HepG2 (cell line): Measurements from ENCODE around the gene CPA5. TPM values are rescaled to one million over a fixed set of nuclear protein-coding genes. Genes with fewer than 3 reads are reported as not detected.

Experiments used
- ATAC-seq: fragments of 200-7000 bp; cut with Tn5 transposase; 3 replicates; pipeline ENCODE4 v1.9.1; 2020; ENCODE audit warnings: mild to moderate bottlenecking, moderate library complexity
- BruUV-seq: library from RNA; stranded (reverse); fragments of 400-500 nt; replicated peaks from 2 replicates; lab custom pipeline; 2021; lab: Mats Ljungman, UMichigan
- CTCF ChIA-PET: fragments of 300-600 bp; formaldehyde crosslinking; extraction: SDS; loops from one replicate; lab custom pipeline; 2021; ENCODE audit warnings: low total read pairs, inconsistent platforms, low intra/inter-chr PET ratio; lab: Yijun Ruan, JAX
- POLR2A ChIA-PET: fragments of 350-600 bp; sonication (Branson Sonifier 250); formaldehyde crosslinking; loops from one replicate; lab custom pipeline; 2020; ENCODE audit warnings: antibody characterized with exemption, inconsistent platforms; lab: Yijun Ruan, JAX
- DNase-seq: peaks from one replicate; pipeline ENCODE4 v3.0.0-alpha.2; 2015; ENCODE audit warnings: low spot score
- FAIRE-seq: peaks from 3 replicates; lab custom pipeline; 2011; peaks lifted over from hg19 to GRCh38; lab: Jason Lieb, UNC
- H2AFZ ChIP-seq: one replicate; pipeline ENCODE4 v1.6.1; 2011; ENCODE audit warnings: low read length, inconsistent platforms
- H3K27ac ChIP-seq: fragments of 300-600 bp; 3 replicates; pipeline ENCODE4 v1.8.0; 2011; ENCODE audit warnings: mixed run types, mild to moderate bottlenecking, mixed read lengths, low read length, inconsistent platforms; ENCODE audit not compliant: insufficient read depth; ENCODE audit errors: extremely low read length
- H3K27me3 ChIP-seq, 2 experiments: fragments of 200-600 bp in 1 of 2; 2 replicates in 1 of 2; 3 replicates in 1 of 2; pipeline versions ENCODE4 v1.6.0 to v1.8.0; 2011; ENCODE audit warnings: low read length in 2 of 2, mild to moderate bottlenecking in 2 of 2, moderate library complexity in 2 of 2, inconsistent platforms in 1 of 2; ENCODE audit not compliant: insufficient read depth in 2 of 2, control insufficient read depth in 1 of 2
- H3K36me3 ChIP-seq, 2 experiments: fragments of 200-600 bp in 1 of 2; replicated peaks in 1 of 2; 2 replicates in 1 of 2; 3 replicates in 1 of 2; pipeline versions ENCODE4 v1.5.1 to v1.8.0; 2011; ENCODE audit warnings: low read length in 2 of 2, inconsistent platforms in 1 of 2; ENCODE audit not compliant: insufficient read depth in 2 of 2, control insufficient read depth in 1 of 2
- H3K4me1 ChIP-seq: 2 replicates; pipeline ENCODE4 v1.5.1; 2012; ENCODE audit warnings: low read length, inconsistent platforms; ENCODE audit not compliant: insufficient read depth
- H3K4me2 ChIP-seq: 2 replicates; pipeline ENCODE4 v1.6.0; 2011; ENCODE audit warnings: low read depth, low read length, inconsistent platforms
- H3K4me3 ChIP-seq, 3 experiments: fragments of 200-600 bp in 1 of 3; sonication (generic), shearing (Covaris generic) in 1 of 3; replicated peaks in 1 of 3; 2 replicates each; pipeline ENCODE4 v1.5.1; 2011 to 2016; ENCODE audit warnings: low read length in 3 of 3, inconsistent platforms in 2 of 3, low read depth in 2 of 3, mild to moderate bottlenecking in 2 of 3, control low read depth in 1 of 3, mixed read lengths in 1 of 3; ENCODE audit not compliant: insufficient read depth in 1 of 3
- H3K79me2 ChIP-seq: one replicate; pipeline ENCODE4 v1.6.1; 2011; ENCODE audit warnings: low read length, inconsistent platforms; ENCODE audit not compliant: insufficient read depth
- H3K9ac ChIP-seq: 2 replicates; pipeline ENCODE4 v1.6.0; 2011; ENCODE audit warnings: mild to moderate bottlenecking, low read depth, low read length, inconsistent platforms; ENCODE audit not compliant: insufficient read depth
- H3K9me3 ChIP-seq: 2 replicates; pipeline ENCODE4 v1.5.1; 2012; ENCODE audit warnings: mild to moderate bottlenecking, low read length
- H4K20me1 ChIP-seq: 2 replicates; pipeline ENCODE4 v1.6.0; 2011; ENCODE audit warnings: inconsistent platforms, mild to moderate bottlenecking, low read length, moderate library complexity; ENCODE audit not compliant: insufficient read depth
- ELF3 ChIP-seq: IDR thresholded peaks from 2 replicates; pipeline ENCODE4 v1.6.1; 2016; ENCODE audit warnings: missing genetic modification reagents, missing compliant biosample characterization
- MLLT10 ChIP-seq: sonication (generic); formaldehyde crosslinking; IDR thresholded peaks from 2 replicates; pipeline ENCODE4 v1.4.0; 2020; ENCODE audit warnings: missing genetic modification reagents
- PTBP1 ChIP-seq: fragments of 200-400 bp; formaldehyde crosslinking; IDR thresholded peaks from 2 replicates; pipeline ENCODE4 v1.6.1; 2018; ENCODE audit warnings: low read length, low read depth; ENCODE audit not compliant: poor library complexity, severe bottlenecking
- RARG ChIP-seq: sonication (generic); formaldehyde crosslinking; IDR thresholded peaks from 2 replicates; pipeline ENCODE4 v1.4.0; 2020; ENCODE audit warnings: low read depth, mild to moderate bottlenecking, missing genetic modification reagents
- ZNF235 ChIP-seq: sonication (generic); formaldehyde crosslinking; IDR thresholded peaks from 2 replicates; pipeline ENCODE4 v1.8.1; 2023; ENCODE audit warnings: mild to moderate bottlenecking, missing genetic modification reagents, borderline replicate concordance
- ZNF253 ChIP-seq: sonication (generic); formaldehyde crosslinking; IDR thresholded peaks from 2 replicates; pipeline ENCODE4 v1.8.0; 2022; ENCODE audit warnings: mild to moderate bottlenecking, missing genetic modification reagents, borderline replicate concordance
- ZNF430 ChIP-seq: sonication (generic); formaldehyde crosslinking; IDR thresholded peaks from 2 replicates; pipeline ENCODE4 v1.9.0; 2021; ENCODE audit warnings: mild to moderate bottlenecking, missing genetic modification reagents
- ZNF792 ChIP-seq: IDR thresholded peaks from 2 replicates; pipeline ENCODE4 v1.6.1; 2016
- WGBS: methylation state at CpG from one replicate; pipeline ENCODE4 v1.1.6; 2017; ENCODE audit warnings: low lambda C conversion rate; 5-methylcytosine and 5-hydroxymethylcytosine counted together
- in situ Hi-C: cut with HindIII; loops from 2 replicates; pipeline ENCODE4 v1.10.0; 2017; ENCODE audit warnings: low pct_unique_long_range_greater_than_20kb; ENCODE audit not compliant: extremely low pct_ligation_motif_present
- intact Hi-C: fragments of 100-400 bp; cut with micrococcal nuclease; formaldehyde crosslinking; loops from one replicate; pipeline ENCODE4 v1.10.0; 2022; ENCODE audit not compliant: unreplicated experiment
- polyA plus RNA-seq, 8 experiments: library from polyadenylated mRNA; depleted of rRNA in 3 of 8; stranded (reverse) in 7 of 8; unstranded in 1 of 8; fragments of >200 nt; fragmentation: Illumina TruSeq in 4 of 8; extraction: Trizol in 4 of 8; gene quantifications; 2 replicates each; pipeline versions ENCODE4 v1.2.1 to v1.2.3, GENCODE V29; 2011 to 2016; ENCODE audit warnings: low read depth in 4 of 8, missing spikeins in 1 of 8, mixed read lengths in 1 of 8; ENCODE audit not compliant: insufficient read depth in 1 of 8
- total RNA-seq, 5 experiments: library from RNA; depleted of rRNA; stranded (reverse); fragments of >200 nt; fragmentation: Illumina TruSeq; extraction: Trizol; gene quantifications; 2 replicates each; pipeline ENCODE4 v1.2.3, GENCODE V29; 2016; ENCODE audit warnings: low read depth in 1 of 5
- TF ChIP-seq, protein P1 (sequence below): sonication (generic); formaldehyde crosslinking; IDR thresholded peaks from 2 replicates; pipeline ENCODE4 v1.5.0; 2020; ENCODE audit warnings: missing genetic modification reagents

The CPA5 gene
- total and polyA plus RNA-seq, 2 of the 13 experiments (the other 11 are each of a cell fraction or from before 2014, with no cell fraction given) = 0.48 TPM; not detected in 1

DNA sequence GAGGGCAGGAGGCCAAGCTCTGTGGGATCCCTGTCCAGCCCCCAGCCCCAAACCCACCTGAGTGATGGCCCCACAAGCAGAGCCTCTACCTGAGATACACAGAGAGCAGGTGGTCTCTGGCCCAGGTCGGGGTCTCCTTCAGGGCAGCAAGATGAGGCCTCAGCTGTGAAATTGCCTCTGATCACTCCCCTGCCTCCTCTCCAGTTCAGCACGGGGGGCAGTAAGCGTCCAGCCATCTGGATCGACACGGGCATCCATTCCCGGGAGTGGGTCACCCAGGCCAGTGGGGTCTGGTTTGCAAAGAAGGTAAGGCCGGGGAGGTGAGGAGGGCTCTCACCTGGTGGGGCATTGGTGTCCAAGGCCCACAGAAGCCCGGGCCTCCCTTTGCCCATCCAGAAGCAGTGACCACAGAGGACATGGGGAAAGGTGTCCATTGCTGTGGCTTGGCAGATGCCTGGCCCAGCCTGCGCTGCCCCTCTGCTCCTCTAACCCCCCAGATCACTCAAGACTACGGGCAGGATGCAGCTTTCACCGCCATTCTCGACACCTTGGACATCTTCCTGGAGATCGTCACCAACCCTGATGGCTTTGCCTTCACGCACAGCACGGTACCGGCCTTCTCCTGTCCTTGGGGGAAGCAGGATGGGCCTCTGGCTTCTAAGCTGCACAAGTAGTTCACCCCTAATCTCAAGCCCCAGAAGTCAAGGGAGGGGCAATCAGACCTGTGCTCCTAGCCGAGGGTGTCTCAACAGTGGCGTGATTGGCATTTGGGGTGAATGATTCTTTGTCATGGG lies 38.8 kb downstream of the CPA5 start:
- peaks cover 4 to 20% of the 10 kb centered on the region in 2 experiments; a peak in 3 of 5 replicates for H3K27me3 ChIP-seq
- H3K4me3 ChIP-seq = no peak overlapping the region
- H4K20me1 ChIP-seq = no peaks in the 10 kb centered on the region
- in situ Hi-C loops = no loop called here
- DNase-seq (no peak), ATAC-seq (no peak), FAIRE-seq (no peak)
- no peaks in the 10 kb centered on the region for H3K36me3 ChIP-seq
- TF ChIP-seq RARG (CRISPR knock-in tag) = no peak
- no peak for TF ChIP-seq ZNF430 (CRISPR knock-in tag)
- no peak for TF ChIP-seq ZNF792 (CRISPR knock-in tag)
- TF ChIP-seq ELF3 = no peak
- no peak for TF ChIP-seq ZNF235 (CRISPR knock-in tag)
- TF ChIP-seq, protein P1, sequence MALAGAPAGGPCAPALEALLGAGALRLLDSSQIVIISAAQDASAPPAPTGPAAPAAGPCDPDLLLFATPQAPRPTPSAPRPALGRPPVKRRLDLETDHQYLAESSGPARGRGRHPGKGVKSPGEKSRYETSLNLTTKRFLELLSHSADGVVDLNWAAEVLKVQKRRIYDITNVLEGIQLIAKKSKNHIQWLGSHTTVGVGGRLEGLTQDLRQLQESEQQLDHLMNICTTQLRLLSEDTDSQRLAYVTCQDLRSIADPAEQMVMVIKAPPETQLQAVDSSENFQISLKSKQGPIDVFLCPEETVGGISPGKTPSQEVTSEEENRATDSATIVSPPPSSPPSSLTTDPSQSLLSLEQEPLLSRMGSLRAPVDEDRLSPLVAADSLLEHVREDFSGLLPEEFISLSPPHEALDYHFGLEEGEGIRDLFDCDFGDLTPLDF (CRISPR knock-in tag) = no peak
- no peak for TF ChIP-seq MLLT10 (CRISPR knock-in tag)
- no peak for TF ChIP-seq ZNF253 (CRISPR knock-in tag)
- TF ChIP-seq PTBP1 = no peak
- no peaks in the 10 kb centered on the region for H3K9me3 ChIP-seq
- H3K27ac ChIP-seq = no peak overlapping the region
- ChIA-PET POLR2A (no interaction called here), CTCF (no interaction called here)
- 61% methylated on average over 8 of the region's 18 CpGs for WGBS
- H3K4me2 ChIP-seq = no peak overlapping the region
- no peaks in the 10 kb centered on the region for H3K79me2 ChIP-seq
- intact Hi-C loops = no loop called here
- H2AFZ ChIP-seq = no peak overlapping the region
- BruUV-seq = no TSS peak
- H3K4me1 ChIP-seq = peaks cover 35% of the 10 kb centered on the region
- no peak overlapping the region for H3K9ac ChIP-seq
